OCI-M2 (cell line): Measurements from ENCODE around the gene VAMP8.
"Not testable (repeated sequence)": the region's sequence is repeated elsewhere in the genome, so short reads cannot be mapped to it uniquely, and the experiment has no call there.

Experiments
- DNase-seq: peaks from one replicate; lab custom pipeline; 2025; ENCODE audit not compliant: unreplicated experiment; lab: John Stamatoyannopoulos, UW

VAMP8 gene

DNA sequence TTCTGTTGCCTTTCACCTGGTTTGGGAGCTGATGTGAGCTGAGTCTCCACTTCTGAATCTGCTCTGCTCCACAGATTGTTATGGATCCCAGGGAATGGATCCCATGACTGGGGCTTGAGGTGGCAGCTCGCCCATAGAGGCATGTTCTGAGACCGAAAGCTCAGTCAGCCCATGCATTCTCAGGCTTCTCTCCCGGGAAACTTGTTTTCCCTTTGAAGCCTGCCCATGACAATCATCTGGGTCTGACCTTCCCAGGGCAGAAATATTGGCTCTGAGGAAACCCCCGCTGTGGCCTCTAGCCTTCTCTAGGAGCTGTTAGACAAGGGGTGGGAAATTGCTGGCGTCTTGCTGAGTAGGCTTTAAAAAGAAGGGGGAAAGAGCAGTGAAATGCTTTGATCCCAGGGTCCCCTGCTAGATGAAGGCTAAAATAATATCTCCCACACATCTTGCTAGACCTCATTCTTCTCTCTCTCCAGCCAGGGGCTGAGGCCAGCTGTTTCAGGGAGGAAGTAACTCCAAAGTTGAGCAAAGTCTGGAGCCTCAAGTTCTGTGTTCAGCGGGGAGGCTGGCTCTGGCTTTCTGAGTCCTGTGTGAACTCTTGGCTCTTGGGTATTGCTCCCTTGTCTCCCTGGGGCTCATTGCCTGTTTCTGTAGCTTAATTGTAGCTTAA is 2.0 kb downstream of the VAMP8 start:
- no peak for DNase-seq

DNA sequence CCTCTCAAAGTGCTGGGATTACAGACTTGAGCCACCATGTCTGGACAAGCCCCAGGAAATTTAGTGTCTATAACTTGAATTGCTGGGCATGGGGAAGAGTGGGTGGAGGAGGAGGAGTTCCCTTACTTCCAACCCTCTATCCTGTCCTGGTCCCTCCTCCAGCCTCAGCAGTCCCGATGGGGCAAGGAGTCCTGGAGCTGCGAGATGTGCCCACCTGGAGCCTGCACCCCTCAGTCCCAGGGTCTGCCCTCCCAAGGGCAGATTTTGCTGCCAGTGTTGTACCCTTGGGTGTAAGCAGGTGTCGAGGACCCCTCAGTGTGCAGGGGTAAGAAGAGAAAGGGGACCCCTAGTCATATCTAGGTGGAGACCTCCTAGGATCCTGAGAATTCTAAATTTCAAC is 2.8 kb downstream of the VAMP8 start:
- DNase-seq = no peak

DNA sequence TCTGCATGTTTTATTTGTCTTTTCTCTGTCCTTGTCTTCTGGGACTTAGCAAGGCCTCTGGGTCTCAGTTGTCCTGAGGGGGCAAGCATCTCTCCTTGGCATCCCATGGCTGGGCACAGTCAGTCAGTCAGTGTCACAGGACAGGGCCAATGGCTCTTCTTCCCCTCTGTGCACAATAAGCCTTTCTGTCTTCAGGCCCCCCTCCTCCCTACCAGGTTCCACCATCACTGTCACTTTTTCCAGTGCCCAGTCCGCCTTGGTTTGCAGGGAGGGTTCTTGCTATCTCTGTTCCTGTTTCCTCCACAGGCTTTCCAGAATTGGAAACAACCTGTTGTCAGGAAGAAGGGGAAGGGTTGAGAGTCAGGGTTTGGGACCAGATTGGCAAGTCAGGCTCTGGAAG is 5.1 kb downstream of the VAMP8 start:
- DNase-seq = no peak

DNA sequence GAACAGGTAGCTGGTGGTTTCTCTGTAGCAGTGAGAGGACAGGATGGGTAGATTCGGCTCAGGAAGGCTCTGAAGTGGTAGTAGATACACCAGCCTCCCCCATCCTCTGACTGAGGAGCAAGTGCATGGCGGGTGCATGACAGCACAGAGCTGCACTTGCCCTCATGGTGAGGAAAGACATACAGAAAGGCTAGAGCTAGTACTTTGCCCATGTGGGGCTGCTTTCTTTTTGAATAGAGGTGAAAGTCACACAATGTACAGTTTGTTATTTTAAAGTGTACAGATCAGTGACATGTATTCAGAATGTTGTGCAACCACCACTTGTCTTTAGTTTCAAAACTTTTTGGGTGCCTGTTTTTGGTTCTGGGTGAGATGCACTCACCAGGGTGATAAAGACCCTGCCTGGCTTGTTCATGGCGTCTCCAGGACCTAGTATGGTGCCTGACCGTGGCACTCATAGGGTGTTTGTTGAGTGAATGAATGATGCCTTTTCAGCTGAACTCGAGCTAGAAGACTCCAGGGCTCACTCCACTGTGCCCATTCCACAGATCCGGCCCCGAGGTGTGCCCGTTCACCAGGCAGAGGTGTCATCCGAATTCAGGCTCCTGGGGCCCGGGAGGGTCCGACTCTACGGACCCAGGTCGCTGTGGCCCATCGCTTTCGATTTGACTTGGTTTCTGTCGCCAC is 6.4 kb downstream of the VAMP8 start:
- DNase-seq = no peak

DNA sequence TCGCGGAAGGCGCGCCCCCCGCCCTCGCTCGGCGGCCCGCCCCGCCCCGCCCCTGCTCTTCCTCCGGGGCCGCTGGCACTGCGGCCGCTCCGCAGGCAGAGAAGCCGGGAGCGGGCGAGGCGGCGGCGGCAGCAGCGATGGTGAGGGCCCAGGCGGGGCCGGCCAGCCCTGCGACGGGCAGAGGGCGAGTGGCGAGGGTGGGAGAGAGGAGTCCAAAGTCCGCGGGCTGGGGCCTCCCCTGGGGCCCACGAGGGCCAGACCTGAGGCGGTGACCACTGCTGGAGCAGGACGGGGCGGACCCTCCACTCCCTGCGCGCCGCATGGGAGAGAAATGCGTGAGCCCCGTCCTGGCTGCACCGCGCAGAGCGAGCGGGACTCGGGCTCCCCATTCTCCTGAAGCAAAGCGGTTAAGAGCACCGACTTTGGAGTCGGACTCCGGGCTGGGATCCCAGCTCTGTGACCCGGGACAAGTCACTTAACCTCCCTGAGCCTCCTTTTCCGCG is 7.0 kb downstream of the VAMP8 start, which contains the start of gene VAMP5:
TSS of gene VAMP5 (plus strand) at position 78 of the 503 bp plus-strand sequence. CDS start at position 138, 60 bp downstream.
- no peak for DNase-seq

DNA sequence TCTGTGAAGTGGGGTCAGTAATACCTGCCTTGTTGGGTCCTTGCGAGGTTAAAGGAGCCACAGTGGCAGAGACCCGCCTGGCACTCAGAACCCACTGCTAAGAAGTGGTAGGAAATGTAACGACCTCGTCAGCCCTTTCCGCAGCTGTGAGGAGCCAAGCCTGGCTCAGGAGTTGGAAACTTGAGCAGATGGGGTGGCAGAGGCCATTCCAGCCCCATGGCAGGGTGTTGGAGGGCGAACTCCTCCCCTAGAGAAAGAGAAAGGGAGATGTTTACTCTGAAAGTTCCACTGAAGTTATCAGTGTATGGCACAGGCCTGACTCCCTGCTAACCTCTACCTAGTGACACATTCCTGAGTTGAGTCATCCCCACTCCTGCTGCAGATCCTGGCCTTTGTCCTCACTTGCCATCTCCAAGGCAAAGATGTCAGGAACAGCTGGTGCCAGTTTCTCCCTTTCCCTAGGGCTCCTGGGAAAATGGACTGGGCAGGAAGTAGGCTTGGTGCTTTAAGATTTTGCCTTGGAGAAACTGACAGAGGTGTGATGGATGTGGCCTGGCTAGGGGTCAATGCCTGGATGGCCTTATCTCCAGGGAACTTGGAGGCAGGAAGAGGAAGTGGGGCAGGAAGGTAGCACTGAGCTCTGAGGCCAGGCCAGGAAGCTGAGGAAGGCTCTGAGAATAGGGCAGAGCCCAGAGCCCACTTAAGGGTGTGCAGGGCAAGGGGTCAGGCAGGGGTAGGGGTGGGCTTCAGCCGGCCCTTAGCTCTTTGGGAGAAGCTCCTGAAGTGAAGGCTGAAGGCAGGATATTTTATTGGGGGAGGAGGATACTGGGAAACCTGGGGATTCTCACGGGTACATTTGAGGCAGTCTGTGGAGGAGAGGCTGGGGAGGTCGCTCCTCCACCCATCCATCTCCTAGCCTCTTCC is 7.7 kb downstream of the VAMP8 start:
- DNase-seq = no peak

DNA sequence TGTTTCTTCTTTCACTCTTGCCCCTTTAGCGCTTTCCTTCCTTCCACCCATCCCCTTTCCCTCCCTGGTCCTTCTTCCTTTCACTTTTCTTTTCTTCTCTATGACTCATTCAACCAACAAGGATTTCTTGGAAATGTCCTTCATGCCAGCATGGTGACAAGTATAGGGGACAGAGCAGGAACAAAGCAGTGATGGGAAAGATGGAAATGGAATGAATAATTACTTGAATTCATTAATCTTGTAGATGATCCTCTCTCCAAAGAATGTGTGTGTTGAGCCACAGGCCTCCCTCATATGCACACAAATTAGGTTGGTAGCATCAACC is 8.4 kb downstream of the VAMP8 start:
- no peak for DNase-seq

DNA sequence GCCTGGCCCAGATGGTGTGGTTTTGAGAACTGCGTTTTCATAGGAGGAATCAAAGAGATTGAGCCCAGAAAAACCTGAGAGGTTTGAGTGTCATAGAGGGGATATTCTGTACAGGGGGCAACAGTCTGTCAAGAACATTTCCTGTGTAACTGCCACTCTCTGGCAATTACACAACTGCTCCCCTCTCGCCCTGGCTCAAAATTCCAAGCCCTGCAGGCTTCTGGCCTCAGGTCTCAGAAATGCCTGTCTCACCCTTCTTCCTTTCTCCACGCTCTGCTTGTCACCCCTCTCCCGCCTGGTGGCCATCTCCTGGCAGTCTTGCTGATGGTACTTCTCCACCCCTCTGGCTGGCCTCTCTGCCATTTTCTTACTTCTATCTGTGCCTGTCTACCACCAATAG is 10.8 kb downstream of the VAMP8 start:
- DNase-seq = peak; percentile 39

DNA sequence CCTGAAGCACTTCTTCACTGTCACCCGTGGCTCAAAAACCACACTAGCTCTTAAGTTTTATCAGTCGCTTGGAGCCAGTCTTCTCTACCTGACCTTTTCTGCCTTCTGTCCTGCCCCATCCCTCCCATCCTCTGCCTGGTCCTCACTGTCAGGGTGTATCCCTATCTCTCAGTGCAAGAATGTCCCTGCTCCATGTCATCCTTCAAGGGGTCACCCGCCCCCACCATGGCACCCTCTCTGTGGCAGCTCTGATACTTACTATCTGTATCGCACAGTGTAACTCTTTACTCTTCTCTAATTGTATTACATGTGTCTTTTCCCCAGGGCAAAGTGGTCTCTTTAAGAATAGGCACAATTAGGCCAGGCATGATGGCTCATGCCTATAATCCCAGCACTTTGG is 11.3 kb downstream of the VAMP8 start:
- no peak for DNase-seq

DNA sequence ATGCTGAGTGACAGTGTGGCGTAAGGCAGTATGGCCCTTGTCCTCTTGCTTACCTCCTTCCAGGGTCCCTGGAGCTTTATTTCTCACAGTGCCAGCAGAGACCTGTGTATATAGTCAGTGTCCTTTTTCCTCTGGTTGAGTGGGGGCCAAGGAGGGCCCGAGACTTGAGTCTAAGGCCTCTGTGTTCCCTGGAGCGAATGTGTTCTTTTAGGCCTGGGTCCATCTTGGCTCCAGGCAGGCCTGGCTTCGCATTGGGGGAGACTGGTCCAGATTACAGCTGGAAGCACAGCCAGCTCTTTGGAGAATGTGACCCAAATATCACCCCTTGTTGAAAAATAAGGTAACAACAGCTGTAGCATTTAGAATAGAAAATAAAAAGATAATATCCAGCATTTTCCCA is 11.8 kb downstream of the VAMP8 start:
- DNase-seq = no peak

DNA sequence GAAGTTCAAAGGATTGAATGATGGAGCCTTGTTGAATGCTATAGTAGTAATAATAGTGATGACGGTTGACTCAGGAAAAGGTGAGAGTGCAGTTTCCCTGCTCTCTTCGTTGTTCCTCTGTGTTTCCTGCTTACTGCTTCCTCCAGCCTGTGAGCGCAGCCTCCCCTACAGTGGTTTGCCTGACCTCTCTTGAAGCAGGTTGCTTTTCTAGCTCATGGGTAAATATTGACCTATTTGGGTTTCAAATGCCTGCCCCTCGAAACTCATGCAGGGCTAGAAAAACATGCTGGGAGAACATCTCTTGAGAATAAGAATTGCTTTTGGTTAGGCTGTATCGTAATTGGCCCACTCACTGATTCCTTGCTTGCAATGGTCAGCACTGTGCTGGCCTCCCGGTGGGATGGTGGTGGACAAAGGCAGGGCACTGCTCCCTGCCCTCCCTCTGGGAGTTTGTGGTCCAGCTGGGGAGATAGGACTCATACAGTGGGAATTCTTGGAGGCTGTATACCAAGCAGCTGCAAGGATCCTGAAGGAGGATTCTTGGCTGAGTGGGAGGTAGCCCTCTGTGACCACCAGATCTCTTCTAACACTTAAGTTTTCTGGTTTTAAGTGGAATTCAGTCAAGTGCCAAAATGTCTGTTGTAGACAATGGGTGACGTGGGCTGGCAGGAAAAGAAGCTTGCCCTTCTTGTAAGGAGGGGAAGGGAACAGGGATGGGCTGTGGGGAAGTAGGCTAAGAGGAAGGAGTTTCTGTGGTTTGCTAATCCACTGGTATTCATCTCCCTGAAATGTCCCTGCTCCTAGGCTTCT is 12.8 kb downstream of the VAMP8 start:
- DNase-seq = no peak

DNA sequence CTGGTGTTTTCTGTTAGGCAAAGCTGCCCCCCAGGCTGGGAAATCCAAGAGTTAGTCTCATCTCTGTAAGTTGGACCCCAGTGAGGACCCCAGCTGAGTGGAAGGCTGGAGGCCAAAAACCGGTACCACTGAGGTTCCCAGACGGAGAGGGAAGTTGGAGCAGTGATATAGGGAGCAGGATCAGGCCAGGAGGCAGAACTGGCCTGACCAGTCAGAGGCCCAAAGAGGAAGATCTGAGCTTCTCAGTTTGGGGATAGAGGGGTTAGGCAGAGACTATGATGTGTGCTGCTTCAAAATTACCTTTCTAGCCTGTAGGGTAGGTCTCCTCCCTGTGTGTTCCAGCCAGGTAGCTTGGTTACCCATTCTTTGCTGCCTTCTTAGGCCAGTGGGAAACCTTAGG is 13.6 kb downstream of the VAMP8 start:
- DNase-seq = no peak

DNA sequence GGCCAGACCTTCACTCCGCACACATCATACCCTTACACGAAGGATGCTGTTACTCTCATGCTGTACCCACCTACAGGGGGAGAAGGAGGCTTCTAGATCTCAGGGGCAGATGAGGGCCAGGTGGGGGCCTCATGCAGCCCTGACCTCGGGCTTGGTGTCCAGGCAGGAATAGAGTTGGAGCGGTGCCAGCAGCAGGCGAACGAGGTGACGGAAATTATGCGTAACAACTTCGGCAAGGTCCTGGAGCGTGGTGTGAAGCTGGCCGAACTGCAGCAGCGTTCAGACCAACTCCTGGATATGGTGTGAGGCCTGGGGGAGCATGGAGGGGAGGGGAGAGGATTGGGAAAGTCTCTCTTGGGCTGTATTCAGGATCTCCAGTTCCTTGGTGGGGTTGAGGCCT is 14.2 kb downstream of the VAMP8 start:
- DNase-seq = no peak

DNA sequence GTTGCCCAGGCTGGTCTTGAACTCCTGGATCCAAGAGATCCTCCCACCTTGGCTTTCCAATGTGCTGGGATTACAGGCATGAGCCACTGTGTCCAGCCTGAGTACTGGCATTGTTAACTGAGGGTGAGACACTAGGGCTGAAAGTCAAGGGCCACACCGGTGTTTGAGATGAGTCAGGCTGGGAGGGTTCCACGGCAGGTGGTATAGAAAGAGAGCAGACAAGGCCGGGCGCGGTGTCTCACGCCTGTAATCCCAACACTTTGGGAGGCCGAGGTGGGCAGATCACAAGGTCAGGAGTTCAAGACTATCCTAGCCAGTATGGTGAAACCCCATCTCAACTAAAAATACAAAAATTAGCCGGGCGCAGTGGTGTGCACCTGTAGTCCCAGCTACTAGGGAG is 14.9 kb downstream of the VAMP8 start:
- DNase-seq = not testable (repeated sequence)

DNA sequence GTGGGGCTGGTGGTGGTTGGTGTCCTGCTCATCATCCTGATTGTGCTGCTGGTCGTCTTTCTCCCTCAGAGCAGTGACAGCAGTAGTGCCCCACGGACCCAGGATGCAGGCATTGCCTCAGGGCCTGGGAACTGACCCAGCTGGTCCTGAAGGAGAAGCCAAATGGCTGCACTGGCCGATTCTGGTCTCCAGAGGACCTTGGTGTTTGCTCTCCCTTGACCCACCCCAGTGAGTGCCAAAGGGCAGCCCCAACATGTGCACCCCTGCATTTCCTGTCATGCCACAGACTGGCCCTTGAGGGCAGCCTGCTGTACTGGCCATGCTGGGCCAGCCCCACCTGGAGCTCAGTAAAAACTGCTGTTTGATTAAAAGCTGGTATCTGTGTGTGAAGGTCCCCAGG is 15.6 kb downstream of the VAMP8 start:
- no peak for DNase-seq

DNA sequence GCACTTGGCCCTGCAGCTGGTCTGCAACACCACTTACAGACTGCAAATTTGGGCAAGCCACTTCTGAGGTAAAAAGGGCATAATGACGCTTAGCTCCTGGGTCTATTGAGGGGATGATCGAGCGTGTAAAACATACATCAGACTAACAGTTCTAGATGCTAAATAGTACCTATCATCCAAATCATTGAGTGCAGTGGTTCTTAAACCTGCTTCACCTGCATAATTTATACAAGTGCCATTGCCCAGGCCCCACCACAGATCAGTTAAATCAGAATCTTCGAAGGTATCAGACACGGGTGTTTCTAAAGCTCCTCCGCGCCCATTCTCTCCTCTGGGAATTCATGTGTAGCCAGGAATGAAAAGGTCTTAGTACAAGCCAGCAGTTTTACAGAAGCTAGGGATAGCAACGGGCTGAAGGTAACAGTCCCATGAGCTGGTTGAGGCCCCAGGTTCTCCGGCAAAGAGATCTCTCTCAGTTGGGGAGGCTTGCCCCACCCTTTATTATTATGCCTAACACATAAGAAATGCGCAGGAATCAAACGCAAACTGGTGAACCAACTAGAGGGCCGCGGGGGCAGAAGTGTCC is 17.4 kb downstream of the VAMP8 start:
- no peak for DNase-seq

DNA sequence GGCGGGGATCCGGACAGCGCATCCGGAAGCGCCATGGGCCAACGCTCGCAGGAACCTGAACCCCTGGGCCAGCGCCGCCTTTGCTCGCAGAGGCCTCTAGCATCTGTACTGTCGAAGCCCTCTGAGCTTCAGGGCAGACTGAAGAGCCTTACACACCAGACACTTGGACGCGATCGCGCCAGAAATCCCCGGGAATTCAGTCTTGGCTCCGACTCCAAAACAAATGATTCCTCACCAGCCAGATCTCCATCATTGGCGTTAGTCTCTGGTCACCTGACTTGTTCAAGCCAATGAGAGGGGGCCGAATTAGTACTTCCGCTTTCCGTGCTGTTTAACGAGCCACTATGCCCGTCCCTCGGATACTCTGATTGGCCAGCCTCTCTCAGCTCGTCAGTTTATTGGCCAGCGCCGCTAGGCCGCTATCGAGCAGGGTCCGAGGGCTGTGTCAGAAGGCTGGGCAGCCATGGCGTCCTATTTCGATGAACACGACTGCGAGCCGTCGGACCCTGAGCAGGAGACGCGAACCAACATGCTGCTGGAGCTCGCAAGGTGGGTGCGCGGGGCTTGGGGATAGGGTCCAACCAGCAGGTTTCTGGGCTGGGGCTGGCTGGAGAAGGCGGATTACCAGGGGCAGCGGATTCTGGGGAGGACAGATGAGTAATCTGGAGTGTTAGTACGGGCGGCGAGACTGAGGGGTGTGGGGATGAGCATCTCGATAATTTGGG is 18.1 kb downstream of the VAMP8 start, which contains the start of gene RNF181:
TSS of gene RNF181 (plus strand) at position 445 of the 725 bp plus-strand sequence. CDS start at position 464, 19 bp downstream.
- peak; percentile 77 for DNase-seq

DNA sequence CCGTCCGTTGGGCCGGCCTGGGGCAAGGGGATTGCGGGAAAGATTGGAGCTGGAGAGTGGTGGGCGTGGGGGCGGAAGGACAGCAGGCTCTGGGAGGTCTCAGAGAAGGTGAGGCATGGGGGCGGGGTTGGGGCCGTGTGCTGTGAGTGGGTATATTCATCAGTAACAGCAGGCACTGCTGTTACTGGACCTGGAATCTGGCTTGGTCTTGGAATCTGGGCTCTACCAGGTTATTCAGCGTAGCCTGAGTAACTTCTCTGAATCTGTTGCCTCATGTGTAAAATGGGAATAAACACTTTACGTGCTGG is 18.6 kb downstream of the VAMP8 start:
- DNase-seq = no peak

DNA sequence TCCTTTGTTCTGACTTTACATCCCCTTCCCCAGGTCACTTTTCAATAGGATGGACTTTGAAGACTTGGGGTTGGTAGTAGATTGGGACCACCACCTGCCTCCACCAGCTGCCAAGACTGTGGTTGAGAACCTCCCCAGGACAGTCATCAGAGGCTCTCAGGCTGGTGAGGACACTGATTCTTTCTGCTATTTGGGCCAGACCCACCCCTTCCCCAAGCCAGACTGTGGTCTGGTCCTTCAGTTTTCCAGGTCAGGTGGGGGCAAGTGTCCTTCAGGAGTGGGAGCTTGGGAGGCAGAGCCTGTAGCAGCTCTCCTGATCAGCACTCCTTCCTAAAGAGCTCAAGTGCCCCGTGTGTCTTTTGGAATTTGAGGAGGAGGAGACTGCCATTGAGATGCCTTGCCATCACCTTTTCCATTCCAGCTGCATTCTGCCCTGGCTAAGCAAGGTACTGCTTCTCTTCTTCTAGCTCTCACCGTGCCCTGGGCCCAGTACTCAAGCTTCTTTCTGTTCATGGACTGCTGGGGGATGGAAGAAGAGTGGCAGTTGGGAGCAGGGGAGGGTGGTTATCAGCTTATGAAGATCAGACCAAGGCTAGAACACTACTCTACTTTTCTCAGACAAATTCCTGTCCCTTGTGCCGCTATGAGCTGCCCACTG is 19.2 kb downstream of the VAMP8 start:
- DNase-seq = no peak
